ENCODE data around the gene ANKS1B.

Gene ANKS1B

DNA sequence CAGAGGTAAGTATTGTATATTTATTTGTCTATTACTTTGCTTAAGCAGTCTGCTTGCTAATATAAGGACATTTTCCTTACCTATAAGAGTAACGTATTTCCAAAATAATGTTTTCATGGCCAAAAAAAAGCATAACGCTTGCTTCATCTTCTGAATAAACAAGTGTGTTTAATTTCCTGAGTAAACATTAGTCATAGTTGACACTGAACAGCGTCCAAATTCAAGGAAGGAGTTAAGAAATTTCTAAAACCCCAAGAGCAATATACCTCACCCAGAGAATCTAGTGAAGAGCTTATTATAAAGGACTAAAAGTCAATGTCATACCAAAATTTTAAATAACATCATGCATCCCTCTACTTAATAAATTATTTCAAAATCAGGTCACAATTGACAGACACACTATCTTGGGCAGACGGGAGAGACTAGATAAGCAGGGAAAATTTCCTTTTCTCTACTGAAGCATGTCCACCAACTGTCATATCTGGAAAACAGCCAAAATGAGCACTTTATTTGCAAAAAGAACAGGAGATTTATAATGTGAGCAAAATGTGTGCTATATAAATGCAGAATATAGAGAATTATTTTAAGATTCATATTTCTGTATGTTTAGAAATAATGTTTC lies 25.1 kb downstream of the ANKS1B start:
- no peak for DNase-seq

DNA sequence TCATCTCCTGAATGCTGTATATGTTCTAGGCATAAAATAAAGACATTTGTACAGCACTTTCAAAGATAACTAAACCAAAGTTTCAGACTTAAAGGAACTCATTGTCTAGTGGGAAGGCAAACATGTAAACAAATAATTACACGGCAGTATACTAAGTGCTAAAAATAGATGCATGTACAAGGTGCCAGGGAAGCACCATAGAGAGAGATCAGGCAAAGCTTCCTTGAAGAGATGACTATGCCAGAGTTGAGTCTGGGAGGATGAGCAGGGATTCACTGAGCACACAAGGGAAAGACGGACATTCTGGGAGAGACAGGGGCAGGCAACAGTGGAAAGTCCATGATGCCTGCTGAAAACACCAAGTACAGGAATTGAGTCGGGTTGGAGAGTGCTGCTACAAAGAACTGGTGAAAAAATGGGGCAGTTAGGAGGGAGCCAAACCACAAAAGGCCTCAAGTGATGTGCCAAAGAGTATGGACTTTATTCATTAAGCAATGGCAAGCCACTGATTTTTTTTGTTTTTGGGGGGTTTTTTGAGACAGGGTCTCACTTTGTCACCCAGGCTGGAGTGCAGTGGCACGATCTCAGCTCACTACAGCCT lies 26.8 kb downstream of the ANKS1B start:
- DNase-seq: no peak

DNA sequence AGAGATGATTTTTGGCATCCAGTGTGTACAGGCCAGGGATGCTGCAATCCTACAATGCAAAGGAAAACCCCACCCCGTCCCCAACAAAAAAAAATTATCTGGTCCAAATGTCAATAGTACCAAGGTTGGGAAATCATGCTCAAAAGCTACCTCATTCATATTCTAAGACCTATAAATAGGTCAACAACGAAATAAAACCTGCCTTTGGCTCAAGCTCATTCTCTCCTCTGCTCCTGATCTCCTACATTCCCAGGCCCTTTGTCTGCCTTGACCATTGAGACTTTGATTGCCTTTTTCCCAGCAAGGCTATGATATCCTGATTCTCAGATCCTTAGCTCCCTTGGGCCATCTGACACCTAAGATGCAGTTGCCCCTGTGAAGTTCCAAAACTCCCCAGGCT lies 30.0 kb downstream of the ANKS1B start:
- no peak for DNase-seq

DNA sequence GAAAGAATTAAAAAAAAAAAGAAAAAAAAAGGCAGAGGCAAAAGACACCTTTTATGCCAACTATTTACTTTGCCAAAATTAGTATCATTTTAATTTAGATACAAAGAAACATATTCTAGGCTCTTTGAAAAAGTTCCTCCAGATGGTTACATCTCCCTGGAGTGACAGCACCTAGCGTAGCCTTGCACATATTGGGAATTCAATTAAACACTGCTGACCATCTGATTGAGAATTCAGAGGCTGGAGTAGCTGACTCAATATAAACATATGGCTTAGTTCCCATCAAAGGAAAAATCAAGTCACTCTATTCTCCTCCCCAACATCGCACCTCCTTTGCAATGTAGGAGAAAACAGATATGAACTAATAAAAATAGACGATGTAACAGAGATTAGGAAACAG lies 36.4 kb downstream of the ANKS1B start:
- DNase-seq: no peak

DNA sequence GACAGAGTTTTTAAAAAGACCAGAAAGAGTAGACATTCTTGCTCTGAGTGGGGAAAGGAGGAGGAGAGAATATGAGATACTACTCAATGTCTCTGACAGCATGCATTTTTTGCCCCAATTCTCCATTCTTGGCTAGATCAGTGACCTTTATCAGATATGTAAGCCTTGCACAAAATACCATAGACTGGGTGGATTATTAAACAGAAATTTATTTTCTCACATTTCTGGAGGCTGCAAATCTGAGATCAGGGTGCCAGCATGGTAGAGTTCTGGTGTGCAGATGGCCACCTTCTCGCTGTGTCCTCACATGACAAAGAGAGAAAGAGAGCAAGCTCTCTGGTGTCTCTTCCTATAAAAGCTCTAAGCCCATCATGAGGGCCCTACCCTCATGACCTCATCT lies 38.6 kb downstream of the ANKS1B start:
- no peak for DNase-seq

DNA sequence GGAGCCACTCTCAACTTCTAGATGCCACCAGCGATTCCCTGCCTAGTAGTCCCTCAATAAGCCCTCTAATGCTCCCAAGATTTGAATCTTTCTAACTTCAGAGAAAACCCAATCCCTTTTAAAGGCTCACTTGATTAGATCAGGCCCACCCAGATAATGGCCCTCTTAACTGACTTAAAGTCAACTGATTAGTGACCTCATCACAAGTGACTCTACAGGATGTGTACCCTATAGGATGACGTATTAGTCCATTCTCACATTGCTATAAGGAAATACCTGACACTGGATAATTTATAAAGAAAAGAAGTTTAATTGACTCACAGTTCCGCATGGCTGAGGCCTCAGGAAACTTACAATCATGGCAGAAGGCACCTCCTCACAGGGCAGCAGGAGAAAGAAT lies 49.1 kb downstream of the ANKS1B start:
- no peak for DNase-seq

DNA sequence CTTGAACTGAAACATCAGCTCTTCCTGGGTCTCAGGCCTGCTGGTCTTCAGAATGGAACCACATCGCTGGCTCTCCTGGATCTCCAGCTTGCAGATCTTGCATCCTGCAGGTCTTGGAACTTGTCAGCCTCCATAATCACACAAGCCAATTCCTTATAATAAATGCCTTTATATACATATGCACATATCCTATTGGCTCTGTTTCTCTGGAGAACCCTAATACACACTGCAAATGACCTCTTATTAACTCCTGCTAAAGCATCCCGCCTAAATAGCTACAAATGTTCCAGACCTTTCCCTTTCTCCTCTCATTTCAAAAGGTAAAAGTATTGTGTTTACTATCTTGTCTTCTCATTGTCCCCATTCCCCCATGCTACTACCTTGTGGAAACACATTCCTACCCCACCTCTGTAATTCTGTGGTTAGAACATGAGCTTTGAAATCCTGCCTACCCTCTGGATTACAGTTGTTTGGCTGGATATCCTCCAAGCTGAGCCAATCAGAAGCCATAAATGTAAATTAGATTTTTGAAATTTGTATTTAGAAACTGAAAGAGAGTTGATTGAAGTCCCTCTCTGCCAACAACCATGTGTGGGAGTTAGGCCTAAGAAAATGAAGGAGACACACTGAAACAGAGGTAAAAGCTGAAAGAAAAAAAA lies 58.1 kb downstream of the ANKS1B start:
- no peak for DNase-seq

DNA sequence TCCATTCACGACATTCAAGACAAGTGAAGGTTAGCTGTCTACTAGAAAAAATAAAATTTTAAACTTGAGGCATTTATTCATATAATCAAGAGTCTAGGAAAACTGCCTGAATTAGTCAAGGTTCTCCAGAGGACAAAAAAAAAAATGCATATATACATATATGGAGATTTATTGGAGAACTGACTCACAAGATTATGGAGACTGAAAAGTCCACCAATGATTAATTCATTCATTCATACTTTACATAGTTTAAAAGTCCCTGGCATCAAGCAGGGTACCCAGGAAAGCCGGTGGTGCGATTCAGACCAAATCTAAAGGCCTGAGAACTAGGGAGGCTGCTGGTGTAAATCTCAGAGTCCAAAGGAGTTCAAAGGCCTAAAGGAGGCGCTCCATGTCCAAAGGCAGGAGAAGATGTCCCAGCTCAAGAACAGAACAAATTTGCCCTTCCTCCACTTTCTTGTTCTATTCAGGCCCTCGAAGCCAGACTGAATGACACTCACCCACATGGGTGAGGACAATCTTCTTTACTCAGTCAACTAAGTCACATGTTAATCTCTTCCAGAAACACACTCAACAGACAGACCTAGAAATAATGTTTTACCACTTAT lies 64.3 kb downstream of the ANKS1B start:
- no peak for DNase-seq

DNA sequence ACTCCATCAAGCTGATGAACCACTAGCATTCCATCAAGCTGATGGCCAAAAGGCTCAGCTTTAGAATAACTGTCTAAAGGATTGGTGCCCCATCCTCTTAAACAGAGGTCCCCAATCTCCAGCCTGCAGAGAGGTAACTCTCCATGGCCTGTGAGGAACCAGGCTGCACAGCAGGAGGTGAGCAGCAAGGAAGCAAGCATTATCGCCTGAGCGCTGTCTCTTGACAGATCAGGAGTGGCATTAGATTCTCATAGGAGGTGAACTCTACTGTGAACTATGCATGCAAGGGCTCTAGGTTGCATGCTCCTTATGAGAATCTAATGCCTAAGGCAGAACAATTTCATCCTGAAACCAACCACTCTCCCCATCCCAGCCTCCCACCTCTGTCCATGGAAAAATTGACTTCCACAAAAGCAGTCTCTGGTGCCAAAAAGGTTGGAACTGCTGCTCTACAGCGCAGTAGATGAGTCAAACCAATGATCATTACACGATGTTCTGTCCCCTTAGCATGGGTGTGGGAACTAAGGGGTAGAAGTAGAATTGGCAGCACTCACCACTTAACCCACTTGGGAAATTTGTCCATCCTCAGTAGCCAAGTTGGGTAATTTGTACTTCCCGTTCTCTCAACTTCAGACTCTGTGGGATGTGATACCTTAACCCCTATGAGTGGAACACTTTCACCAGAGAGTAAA lies 66.9 kb downstream of the ANKS1B start:
- no peak for DNase-seq

DNA sequence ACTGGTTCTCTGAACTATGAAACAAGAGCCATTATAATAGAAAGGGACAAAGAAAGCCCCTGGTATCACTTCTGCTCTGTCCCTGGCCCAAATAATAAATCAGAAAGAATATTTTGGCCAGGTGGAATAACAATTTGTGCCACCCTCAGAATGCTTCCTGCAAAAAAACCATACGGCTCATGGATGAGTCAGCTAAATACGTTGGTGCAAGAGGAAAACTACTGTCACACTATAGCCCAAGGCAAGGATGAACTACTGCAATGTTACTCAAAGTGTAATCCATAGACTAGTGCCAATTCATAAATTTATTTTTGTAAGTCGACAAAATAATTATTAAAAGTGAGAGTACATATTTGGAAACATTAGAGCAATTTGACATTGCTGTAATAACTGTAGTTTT lies 68.2 kb downstream of the ANKS1B start:
- no peak for DNase-seq

DNA sequence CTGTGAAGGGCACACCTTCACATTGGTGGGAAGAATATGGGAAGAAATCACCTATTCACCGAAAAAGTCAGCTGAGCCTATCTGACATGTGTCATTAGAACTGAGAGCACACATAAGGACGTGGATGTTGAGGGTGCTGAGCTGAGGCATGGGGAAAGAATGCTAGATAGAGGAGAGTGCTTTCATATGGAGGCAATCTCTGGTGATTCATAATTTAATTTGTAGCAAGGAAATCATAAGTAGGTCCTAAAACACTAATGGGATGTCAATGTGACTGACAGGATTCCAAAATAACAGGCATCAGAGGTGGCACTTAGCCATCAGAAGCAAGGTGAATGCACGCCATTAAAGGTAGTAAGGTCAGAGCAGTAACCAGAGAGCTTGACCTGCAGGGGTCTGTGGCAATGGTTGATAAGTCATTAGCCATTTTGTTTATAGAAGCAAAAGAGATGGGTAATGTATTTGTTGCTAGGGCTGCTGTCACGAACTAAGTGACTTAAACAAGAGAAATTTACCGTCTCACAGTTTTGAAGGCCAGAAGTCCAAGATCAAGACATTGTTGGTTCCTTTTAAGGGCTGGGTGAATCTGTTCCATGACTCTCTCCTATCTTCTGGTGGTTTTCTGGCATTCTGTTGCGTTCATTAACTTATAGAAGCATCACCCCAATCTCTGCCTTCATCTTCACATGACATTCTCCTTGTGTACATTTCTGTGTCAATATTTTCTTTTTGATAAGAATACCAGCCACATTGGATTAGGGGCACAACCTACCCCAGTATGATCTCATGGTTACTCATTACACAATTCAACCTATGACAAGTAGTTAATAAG lies 69.3 kb downstream of the ANKS1B start:
- no peak for DNase-seq

DNA sequence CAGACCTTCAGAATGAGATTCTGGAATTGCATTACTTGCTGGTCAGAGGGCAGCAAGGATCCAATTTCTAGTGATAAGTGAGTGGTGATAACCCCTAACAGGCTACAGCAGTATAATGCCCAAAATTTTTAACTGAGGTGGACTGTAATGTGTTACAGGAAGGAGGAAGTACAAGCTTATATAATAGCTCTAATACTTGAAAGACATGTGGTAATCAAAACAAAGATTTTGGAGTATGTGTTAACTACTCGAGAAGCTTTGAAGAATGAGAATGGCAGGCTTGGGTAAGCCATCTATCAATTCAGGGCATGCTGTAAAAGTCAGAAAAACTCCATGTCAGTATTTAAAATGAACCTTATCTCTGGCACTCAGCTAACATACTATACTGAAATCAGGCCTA lies 70.5 kb downstream of the ANKS1B start:
- DNase-seq: no peak

DNA sequence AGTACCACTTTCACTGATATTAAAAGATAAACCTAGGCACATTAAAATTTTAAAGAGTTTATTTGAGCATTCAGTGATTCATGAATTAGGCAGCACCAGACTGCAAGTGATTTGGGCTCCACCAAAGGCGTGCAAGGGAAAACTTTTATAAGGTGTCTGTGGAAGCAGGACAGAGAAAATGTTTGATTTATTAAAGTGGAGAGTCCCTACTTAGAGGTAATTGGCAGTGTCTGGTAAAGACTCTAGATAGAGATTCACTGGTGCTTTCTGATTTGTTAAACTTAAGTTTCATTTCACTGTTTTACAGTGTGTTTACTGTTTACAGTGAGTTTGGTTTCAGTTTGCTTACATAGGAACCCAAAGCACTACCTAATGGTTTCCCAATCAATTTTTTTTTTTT lies 72.8 kb downstream of the ANKS1B start:
- no peak for DNase-seq

DNA sequence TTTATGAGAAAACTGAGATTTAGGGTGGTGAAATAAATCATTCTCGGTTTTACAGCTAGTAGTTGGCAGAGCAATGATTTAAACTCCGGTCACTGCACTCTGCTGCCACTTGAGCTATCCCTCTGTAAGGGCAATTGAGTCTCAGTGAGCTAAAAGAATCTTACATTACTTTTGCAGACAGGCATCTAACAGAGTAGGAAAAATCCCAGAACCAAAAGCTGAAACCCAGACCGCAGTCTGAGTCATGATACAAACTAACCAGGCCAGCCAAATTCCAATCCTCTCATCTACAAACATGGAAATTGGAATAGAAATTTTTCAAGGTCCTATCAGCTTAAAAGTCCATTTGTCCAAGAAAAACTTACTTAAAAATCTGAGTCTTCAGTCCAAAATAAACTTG lies 73.7 kb downstream of the ANKS1B start:
- DNase-seq: no peak

DNA sequence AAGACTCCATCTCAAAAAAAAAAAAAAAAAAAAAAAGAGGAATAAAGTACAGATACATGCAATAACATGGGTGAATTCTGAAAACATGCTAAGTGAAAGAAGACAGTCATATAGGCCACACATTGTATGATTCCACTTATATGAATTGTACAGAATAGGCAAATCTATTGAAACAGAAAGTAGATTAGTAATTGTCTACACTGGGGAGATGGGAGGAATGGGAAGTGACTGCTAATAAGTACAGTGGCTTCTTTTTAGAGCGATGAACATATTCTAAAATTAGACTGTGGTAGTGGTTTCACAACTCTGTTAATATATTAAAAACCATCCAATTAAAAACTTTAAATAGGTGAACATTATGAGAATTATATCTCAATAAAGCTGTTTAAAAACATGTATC lies 74.4 kb downstream of the ANKS1B start:
- DNase-seq: no peak

DNA sequence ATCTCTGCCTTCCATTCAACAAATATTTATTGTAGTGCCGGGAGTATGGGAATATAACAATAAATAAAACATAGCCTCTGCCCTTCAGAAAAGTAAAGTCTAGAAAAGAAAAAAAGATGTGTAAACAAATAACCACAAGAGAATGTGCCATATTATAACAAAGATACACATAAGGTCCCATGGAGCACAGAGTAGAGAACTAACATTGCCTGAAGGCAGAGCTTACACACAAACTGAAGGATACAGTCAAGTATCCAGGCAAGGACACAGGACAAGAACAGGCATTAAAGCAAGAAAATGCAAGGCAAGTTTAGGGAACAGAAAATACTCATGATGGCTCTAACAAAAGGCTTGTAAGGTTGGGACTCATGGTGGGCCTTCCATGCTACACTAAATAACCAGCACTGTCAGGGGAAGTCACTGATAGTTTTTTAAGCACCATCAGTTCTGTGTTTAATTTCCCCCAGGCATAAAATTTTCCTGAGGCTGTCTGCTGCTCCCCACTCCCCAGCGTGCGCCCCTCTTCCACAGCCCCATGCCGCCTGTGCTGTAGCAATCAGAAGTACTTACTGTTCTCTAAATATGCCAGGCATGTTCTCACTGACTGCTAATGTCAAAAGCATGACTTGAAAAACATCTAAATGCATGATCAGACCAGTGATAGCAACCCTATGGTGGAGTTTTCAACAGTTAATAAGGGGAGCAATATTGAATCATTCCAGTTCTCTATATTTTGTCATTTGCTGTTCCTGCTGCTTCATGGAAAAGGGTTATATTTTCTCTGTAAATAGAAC lies 77.8 kb downstream of the ANKS1B start:
- DNase-seq: no peak

DNA sequence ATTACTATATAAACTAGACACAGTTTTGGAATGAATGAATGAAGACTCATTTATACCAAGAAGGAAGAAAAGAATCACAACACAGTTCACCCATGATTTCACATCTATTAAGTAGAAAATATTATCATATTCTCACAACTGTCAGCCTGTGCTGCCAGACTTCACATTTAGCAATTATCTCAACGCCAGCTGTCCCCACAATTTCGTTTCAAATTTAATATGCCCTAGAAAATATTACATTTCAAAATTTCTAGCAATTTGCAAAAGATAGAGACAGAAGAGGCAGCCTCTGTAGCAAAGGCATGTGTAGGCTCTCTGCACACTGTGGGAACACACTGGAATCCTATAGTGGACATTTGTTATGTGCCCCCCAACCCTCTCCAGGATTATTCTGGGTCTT lies 83.6 kb downstream of the ANKS1B start:
- DNase-seq: no peak

DNA sequence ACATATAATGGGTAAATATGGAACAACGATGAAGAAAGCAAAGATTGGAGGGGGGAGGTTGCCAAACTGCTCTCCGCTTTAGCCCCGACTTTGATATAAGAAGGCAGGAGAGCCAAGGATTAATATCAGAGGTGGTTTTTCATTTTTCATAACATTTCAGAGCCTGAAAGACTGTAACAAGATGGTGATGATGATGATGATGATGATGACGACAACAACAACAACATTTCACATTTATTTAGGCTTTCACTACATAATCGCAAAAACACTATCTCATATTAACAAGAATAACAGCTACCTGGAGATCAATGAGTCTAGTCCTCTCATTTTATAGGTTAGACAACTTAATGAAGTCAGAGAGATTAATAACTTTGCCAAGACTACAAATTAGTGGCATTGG lies 86.1 kb downstream of the ANKS1B start:
- DNase-seq: no peak

DNA sequence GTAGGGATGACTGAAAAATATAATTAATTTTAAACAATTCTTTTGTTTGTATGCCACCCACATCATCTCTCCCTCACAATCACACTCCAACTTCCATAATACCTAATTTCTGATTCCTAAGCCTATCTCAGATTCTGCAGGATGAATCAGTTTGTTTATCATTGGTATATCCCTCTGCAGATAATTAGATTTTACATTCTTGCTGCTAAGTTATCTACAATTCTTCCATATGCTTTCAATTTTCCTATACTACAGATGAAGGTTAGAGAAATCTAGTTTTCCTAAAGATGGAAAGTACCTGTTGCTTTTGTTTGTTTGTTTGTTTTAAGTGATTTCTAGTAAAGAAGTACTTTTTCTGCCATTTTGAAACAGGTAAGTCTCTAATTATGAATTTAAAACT lies 105.3 kb downstream of the ANKS1B start:
- DNase-seq: no peak

DNA sequence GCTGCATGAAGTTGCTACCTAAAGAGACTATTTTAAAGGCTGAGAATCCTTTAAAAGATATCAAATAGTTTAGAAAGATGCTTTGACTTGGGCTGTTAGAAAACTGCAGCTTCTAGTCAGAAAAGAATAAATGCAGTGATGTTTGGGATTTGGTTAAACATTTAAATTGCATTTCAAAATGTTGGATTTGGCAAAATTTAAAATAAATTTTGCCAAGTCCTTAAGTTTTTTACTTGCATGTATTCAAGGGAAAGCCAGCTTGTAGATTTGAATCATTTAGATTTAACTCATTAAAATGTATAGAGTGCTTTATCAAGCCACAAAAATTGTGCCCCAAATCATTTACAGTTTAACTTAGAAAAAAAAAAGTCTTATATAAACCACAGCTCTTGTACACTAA lies 109.7 kb downstream of the ANKS1B start:
- DNase-seq: no peak

DNA sequence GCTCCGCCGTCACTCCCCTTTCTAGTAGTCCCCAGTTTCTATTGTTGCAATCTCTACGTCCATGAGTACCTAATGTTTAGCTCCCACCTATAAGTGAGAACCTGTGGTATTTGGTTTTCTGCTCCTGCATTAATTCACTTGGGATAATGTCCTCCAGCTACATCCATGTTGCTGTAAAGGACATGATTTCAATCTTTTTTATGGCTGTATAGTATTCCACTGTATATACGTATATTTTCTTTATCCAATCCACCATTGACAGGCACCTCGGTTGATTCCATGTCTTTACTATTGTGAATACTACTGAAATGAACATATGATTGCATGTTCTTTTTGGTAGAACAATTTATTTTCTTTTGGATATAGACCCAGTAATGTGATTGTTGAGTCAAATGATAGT lies 114.7 kb downstream of the ANKS1B start:
- DNase-seq: no peak

DNA sequence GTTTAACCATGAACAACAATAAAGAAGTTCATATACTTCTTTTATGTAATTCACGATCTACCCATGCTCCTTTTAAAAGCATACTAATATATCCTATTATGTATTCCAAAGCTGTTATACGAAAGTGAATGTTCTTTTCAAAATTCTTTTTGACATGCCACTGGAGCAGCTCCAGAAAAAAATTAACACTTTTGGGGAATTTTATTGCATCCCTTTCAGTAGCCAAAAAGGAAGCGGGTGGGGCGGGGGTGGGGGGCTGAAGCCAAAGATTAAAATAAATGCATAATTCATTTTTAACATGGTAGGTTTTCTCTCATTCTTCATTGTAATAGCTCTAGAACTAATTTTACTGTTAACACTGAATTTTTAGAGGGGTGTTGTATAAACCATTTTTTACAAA lies 123.0 kb downstream of the ANKS1B start:
- DNase-seq: no peak
